ENCODE results near the gene CTTN.

CTTN gene

DNA sequence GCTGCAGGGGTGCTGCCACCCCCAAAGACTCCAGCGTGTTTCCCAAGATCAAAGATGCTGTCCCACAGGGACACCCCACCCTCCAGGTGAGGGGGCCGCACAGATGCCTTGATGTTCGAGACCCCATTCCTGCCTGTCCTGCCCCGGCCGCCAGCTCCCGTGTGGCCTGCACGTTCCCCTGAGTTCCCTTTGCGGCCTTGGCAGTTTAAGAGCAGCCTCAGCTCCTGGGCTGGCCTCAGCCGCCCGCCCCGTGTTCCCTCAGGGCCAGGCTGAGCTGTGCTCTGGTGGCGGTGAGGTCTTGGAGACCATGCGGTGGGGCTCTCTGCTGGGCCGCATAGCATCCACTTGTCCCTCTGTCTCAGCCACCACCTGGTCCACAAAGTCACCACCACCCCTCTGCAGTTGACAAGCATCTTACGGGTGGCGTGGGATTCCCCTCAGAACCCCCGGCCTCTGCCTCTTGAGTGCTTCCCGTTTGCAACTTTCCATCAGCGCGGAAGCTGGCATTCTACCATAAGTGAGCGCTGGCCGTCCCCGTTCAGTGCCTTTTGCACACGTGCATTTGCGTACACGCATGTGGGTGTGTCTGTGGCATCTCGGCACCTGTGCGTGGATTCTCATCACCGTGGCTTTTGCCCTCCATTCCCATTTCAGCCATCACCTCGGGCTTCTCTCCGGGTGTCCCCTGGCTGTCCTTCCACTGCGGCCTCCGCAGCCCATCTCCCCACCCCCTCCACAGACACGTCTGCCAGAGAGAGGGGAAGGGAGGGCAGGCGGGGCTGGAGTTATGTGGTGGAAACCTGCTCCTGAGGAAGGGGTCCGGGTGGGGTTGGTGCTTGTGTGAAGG, 35.9 kb downstream of the CTTN start:
- no peaks in the 10 kb centered on the region for H3K9me3 ChIP-seq (ENCODE audit: control insufficient read depth, low read length)
- WGBS, 2 experiments = 94 to 95% methylated on average over 36 of the region's 36 CpGs
- H3K36me3 ChIP-seq (ENCODE audit: control insufficient read depth, insufficient read depth, low read length) = peaks cover 38% of the 10 kb centered on the region
- H3K27ac ChIP-seq (ENCODE audit: insufficient read depth, low read depth, low read length, poor library complexity, severe bottlenecking) = no peak overlapping the region
- H3K4me1 ChIP-seq (ENCODE audit: control insufficient read depth, insufficient read depth, low read length) = no peaks in the 10 kb centered on the region
- no peak overlapping the region for H3K4me3 ChIP-seq (ENCODE audit: insufficient read depth, low read depth, low read length)
- no peaks in the 10 kb centered on the region for H3K27me3 ChIP-seq (ENCODE audit: control insufficient read depth, insufficient read depth, low read length, poor library complexity, severe bottlenecking)

GRCh38 chr11:70434813-70435278, 36.5 kb downstream of the CTTN start:
- 95 to 97% methylated on average over 16 to 17 of the region's 17 CpGs for WGBS, 2 experiments
- H3K36me3 ChIP-seq (ENCODE audit: control insufficient read depth, insufficient read depth, low read length) = peaks cover 38% of the 10 kb centered on the region
- no peak overlapping the region for H3K27ac ChIP-seq (ENCODE audit: insufficient read depth, low read depth, low read length, poor library complexity, severe bottlenecking)
- no peaks in the 10 kb centered on the region for H3K9me3 ChIP-seq (ENCODE audit: control insufficient read depth, low read length)
- no peaks in the 10 kb centered on the region for H3K27me3 ChIP-seq (ENCODE audit: control insufficient read depth, insufficient read depth, low read length, poor library complexity, severe bottlenecking)
- H3K4me3 ChIP-seq (ENCODE audit: insufficient read depth, low read depth, low read length) = no peak overlapping the region
- no peaks in the 10 kb centered on the region for H3K4me1 ChIP-seq (ENCODE audit: control insufficient read depth, insufficient read depth, low read length)

DNA sequence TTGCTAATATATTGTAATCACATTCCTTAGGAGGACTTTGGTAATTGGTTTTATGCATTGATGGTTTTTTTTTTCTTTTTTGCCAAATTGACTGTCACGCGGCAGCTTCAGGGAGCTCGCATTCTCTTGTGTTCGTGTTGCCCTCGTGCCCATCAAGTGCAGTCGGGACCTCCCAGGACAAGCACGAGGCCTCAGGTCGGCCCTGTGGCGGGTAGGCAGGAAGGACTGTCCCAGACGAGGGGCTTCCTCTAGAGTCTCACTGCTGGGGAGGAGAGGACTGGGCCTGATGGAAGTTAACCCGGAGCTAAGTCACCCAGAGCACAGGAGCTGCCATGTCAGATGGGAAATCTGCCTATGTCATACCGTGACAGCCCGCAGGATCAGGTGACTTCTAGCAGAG, 37.0 kb downstream of the CTTN start:
- Histone ChIP-seq H3K27me3 (ENCODE audit: control insufficient read depth, insufficient read depth, low read length, poor library complexity, severe bottlenecking) (no peaks in the 10 kb centered on the region), H3K4me1 (ENCODE audit: control insufficient read depth, insufficient read depth, low read length) (no peaks in the 10 kb centered on the region), H3K4me3 (ENCODE audit: insufficient read depth, low read depth, low read length) (no peak overlapping the region), H3K9me3 (ENCODE audit: control insufficient read depth, low read length) (no peaks in the 10 kb centered on the region), H3K36me3 (ENCODE audit: control insufficient read depth, insufficient read depth, low read length) (peaks cover 38% of the 10 kb centered on the region), H3K27ac (ENCODE audit: insufficient read depth, low read depth, low read length, poor library complexity, severe bottlenecking) (no peak overlapping the region)
- WGBS, 2 experiments = 95% methylated on average over 13 of the region's 13 CpGs

DNA sequence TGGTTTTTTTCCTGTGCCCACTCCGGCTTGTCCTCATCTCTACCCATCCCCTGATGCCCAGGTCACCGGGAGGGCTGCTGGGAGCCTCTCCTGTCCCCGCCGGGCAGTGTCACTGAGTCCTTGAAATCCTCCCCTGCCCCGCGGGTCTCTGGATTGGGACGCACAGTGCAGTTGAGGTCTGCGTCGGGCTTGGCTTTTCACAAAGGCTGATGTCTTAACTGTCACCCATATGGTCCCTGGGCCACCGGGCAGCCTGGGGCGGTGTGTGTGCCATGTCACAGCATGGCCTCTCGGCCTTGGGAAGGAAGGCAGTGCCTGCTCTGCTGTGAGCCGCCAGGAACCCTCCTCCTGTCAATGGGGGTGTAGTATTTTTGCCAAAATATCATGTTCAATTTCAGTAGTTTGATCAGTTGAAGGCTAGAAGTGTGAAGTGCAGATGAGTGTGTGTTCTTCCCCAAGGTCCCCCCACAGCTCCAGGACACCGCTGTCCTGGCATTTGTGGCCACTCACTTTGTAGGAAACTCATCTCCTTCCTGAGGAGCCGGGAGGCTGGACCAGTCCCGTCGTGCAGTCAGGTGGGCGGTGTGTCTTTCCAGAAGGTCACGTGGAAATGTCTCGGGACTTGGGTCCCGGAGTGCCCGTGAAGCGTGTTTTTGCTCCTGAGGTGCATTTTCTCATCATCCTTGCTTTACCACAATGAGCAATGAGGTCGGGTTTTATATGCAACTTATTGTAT, 37.6 kb downstream of the CTTN start:
- WGBS, 2 experiments = 96 to 97% methylated on average over 24 of the region's 24 CpGs
- no peak overlapping the region for H3K4me3 ChIP-seq (ENCODE audit: insufficient read depth, low read depth, low read length)
- no peaks in the 10 kb centered on the region for H3K9me3 ChIP-seq (ENCODE audit: control insufficient read depth, low read length)
- H3K36me3 ChIP-seq (ENCODE audit: control insufficient read depth, insufficient read depth, low read length) = peaks cover 38% of the 10 kb centered on the region
- H3K27ac ChIP-seq (ENCODE audit: insufficient read depth, low read depth, low read length, poor library complexity, severe bottlenecking) = no peak overlapping the region
- H3K4me1 ChIP-seq (ENCODE audit: control insufficient read depth, insufficient read depth, low read length) = no peaks in the 10 kb centered on the region
- H3K27me3 ChIP-seq (ENCODE audit: control insufficient read depth, insufficient read depth, low read length, poor library complexity, severe bottlenecking) = no peaks in the 10 kb centered on the region

DNA sequence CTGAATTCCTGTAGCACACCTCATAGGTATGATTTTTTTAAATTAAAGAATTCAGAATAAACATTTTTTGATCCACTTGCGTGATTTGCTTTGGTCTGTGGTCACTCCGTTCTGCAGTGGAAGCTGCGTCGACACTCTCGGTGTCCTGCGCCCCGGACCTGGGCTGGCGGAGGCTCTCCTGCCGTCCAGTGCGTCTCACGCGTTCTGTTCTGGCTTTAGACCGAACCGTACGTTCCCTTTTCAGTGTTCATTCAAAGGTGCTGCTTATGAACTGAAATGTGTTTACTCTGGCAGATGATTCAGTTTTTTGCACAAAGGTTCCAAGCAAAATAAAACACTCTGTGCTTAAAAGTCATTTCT, 38.2 kb downstream of the CTTN start:
- 96 to 98% methylated on average over 15 of the region's 15 CpGs for WGBS, 2 experiments
- no peaks in the 10 kb centered on the region for H3K4me1 ChIP-seq (ENCODE audit: control insufficient read depth, insufficient read depth, low read length)
- peaks cover 34% of the 10 kb centered on the region for H3K36me3 ChIP-seq (ENCODE audit: control insufficient read depth, insufficient read depth, low read length)
- H3K27ac ChIP-seq (ENCODE audit: insufficient read depth, low read depth, low read length, poor library complexity, severe bottlenecking) = no peak overlapping the region
- no peaks in the 10 kb centered on the region for H3K27me3 ChIP-seq (ENCODE audit: control insufficient read depth, insufficient read depth, low read length, poor library complexity, severe bottlenecking)
- no peak overlapping the region for H3K4me3 ChIP-seq (ENCODE audit: insufficient read depth, low read depth, low read length)
- no peaks in the 10 kb centered on the region for H3K9me3 ChIP-seq (ENCODE audit: control insufficient read depth, low read length)

DNA sequence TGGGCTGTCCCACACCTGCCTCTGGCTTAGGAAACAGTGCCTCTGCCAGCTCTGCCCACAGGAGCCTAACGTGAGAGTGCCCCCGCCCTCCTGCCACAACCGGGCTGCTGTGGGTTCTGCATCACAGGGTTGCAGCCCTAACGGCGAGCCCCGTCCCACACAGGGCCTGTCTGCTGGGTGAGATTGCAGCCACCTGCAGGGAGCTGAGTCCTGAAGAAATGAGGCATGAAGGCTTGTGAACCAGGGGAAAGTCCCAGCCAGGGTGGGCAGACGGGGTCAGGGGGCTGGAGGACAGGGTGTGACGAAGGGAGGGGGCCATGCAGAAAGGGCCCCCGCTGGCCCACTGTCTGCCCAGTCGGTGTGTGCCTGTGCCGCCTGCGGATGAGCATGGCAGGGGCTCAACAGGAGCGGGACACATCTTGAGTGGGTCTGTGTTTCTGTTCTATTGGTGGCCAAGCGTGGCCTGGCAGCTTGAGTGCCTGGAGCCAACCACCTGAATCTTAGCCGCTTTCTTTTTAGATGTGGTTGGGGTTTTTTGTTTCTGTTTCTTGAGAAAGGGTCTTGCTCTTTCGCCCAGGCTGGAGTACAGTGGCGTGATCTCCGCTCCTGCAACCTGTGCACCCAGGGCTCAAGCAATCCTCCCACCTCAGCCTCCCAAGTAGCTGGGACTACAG, 38.9 kb downstream of the CTTN start:
- H3K4me3 ChIP-seq (ENCODE audit: insufficient read depth, low read depth, low read length) = no peak overlapping the region
- peaks cover 28% of the 10 kb centered on the region for H3K36me3 ChIP-seq (ENCODE audit: control insufficient read depth, insufficient read depth, low read length)
- H3K9me3 ChIP-seq (ENCODE audit: control insufficient read depth, low read length) = no peaks in the 10 kb centered on the region
- no peak overlapping the region for H3K27ac ChIP-seq (ENCODE audit: insufficient read depth, low read depth, low read length, poor library complexity, severe bottlenecking)
- H3K27me3 ChIP-seq (ENCODE audit: control insufficient read depth, insufficient read depth, low read length, poor library complexity, severe bottlenecking) = no peaks in the 10 kb centered on the region
- WGBS, 2 experiments = 95% methylated on average over 18 of the region's 18 CpGs
- no peaks in the 10 kb centered on the region for H3K4me1 ChIP-seq (ENCODE audit: control insufficient read depth, insufficient read depth, low read length)

- 93 to 94% methylated on average over 6 of the region's 6 CpGs for WGBS, 2 experiments
- Histone ChIP-seq H3K4me1 (ENCODE audit: control insufficient read depth, insufficient read depth, low read length) (no peaks in the 10 kb centered on the region), H3K9me3 (ENCODE audit: control insufficient read depth, low read length) (no peaks in the 10 kb centered on the region), H3K27me3 (ENCODE audit: control insufficient read depth, insufficient read depth, low read length, poor library complexity, severe bottlenecking) (no peaks in the 10 kb centered on the region), H3K27ac (ENCODE audit: insufficient read depth, low read depth, low read length, poor library complexity, severe bottlenecking) (no peak overlapping the region), H3K36me3 (ENCODE audit: control insufficient read depth, insufficient read depth, low read length) (peaks cover 17% of the 10 kb centered on the region), H3K4me3 (ENCODE audit: insufficient read depth, low read depth, low read length) (no peak overlapping the region)
Measured at GRCh38 chr11:70440206-70440605, 41.9 kb downstream of the CTTN start.

GRCh38 chr11:70443773-70444030, 45.4 kb downstream of the CTTN start:
- H3K36me3 ChIP-seq (ENCODE audit: control insufficient read depth, insufficient read depth, low read length) = no peaks in the 10 kb centered on the region
- 92 to 93% methylated on average over 11 of the region's 11 CpGs for WGBS, 2 experiments
- no peaks in the 10 kb centered on the region for H3K27me3 ChIP-seq (ENCODE audit: control insufficient read depth, insufficient read depth, low read length, poor library complexity, severe bottlenecking)
- no peaks in the 10 kb centered on the region for H3K9me3 ChIP-seq (ENCODE audit: control insufficient read depth, low read length)
- no peak overlapping the region for H3K4me3 ChIP-seq (ENCODE audit: insufficient read depth, low read depth, low read length)
- H3K4me1 ChIP-seq (ENCODE audit: control insufficient read depth, insufficient read depth, low read length) = no peaks in the 10 kb centered on the region
- no peak overlapping the region for H3K27ac ChIP-seq (ENCODE audit: insufficient read depth, low read depth, low read length, poor library complexity, severe bottlenecking)

GRCh38 chr11:70445091-70445490, 46.8 kb downstream of the CTTN start:
- no peaks in the 10 kb centered on the region for H3K4me1 ChIP-seq (ENCODE audit: control insufficient read depth, insufficient read depth, low read length)
- no peaks in the 10 kb centered on the region for H3K9me3 ChIP-seq (ENCODE audit: control insufficient read depth, low read length)
- no peak overlapping the region for H3K4me3 ChIP-seq (ENCODE audit: insufficient read depth, low read depth, low read length)
- H3K27ac ChIP-seq (ENCODE audit: insufficient read depth, low read depth, low read length, poor library complexity, severe bottlenecking) = no peak overlapping the region
- H3K36me3 ChIP-seq (ENCODE audit: control insufficient read depth, insufficient read depth, low read length) = no peaks in the 10 kb centered on the region
- WGBS, 2 experiments = 95 to 97% methylated on average over 11 of the region's 11 CpGs
- H3K27me3 ChIP-seq (ENCODE audit: control insufficient read depth, insufficient read depth, low read length, poor library complexity, severe bottlenecking) = no peaks in the 10 kb centered on the region

- Histone ChIP-seq H3K36me3 (ENCODE audit: control insufficient read depth, insufficient read depth, low read length) (no peaks in the 10 kb centered on the region), H3K4me3 (ENCODE audit: insufficient read depth, low read depth, low read length) (no peak overlapping the region)
- WGBS, 2 experiments = 93 to 96% methylated on average over 7 of the region's 7 CpGs
Measured at GRCh38 chr11:70445605-70446004, 47.3 kb downstream of the CTTN start.

More at GRCh38 chr11:70445605-70446004, 47.3 kb downstream of the CTTN start:
- H3K27ac ChIP-seq (ENCODE audit: insufficient read depth, low read depth, low read length, poor library complexity, severe bottlenecking) = no peak overlapping the region
- H3K9me3 ChIP-seq (ENCODE audit: control insufficient read depth, low read length) = no peaks in the 10 kb centered on the region
- no peaks in the 10 kb centered on the region for H3K4me1 ChIP-seq (ENCODE audit: control insufficient read depth, insufficient read depth, low read length)
- no peaks in the 10 kb centered on the region for H3K27me3 ChIP-seq (ENCODE audit: control insufficient read depth, insufficient read depth, low read length, poor library complexity, severe bottlenecking)
